Ishikawa (cell line): ENCODE results near the gene MSANTD1.

Source experiments
- CEBPB ChIP-seq: IDR thresholded peaks from 2 replicates; pipeline ENCODE4 v1.6.1; 2012
- CREB1 ChIP-seq: IDR thresholded peaks from 2 replicates; pipeline ENCODE4 v1.6.1; 2012; ENCODE audit warnings: low read depth
- EGR1 ChIP-seq: IDR thresholded peaks from 2 replicates; pipeline ENCODE4 v1.6.1; 2012
- EP300 ChIP-seq: IDR thresholded peaks from 2 replicates; pipeline ENCODE4 v1.6.1; 2012; ENCODE audit warnings: borderline replicate concordance
- FOXM1 ChIP-seq: IDR thresholded peaks from 2 replicates; pipeline ENCODE4 v1.6.1; 2012; ENCODE audit warnings: low read depth, borderline replicate concordance
- NFIC ChIP-seq: IDR thresholded peaks from 2 replicates; pipeline ENCODE4 v1.6.1; 2012
- RAD21 ChIP-seq: IDR thresholded peaks from 2 replicates; pipeline ENCODE4 v1.6.1; 2012; ENCODE audit warnings: low read depth
- TAF1 ChIP-seq: IDR thresholded peaks from 2 replicates; pipeline ENCODE4 v1.6.1; 2012; ENCODE audit warnings: low read depth, mild to moderate bottlenecking
- TCF12 ChIP-seq: IDR thresholded peaks from 2 replicates; pipeline ENCODE4 v1.6.1; 2012; ENCODE audit warnings: low read depth
- TEAD4 ChIP-seq: IDR thresholded peaks from 2 replicates; pipeline ENCODE4 v1.6.1; 2012
- USF1 ChIP-seq: IDR thresholded peaks from 2 replicates; pipeline ENCODE4 v1.6.1; 2012
- YY1 ChIP-seq: IDR thresholded peaks from 2 replicates; pipeline ENCODE4 v1.6.1; 2012; ENCODE audit warnings: low read depth
- ZBTB7A ChIP-seq: IDR thresholded peaks from 2 replicates; pipeline ENCODE4 v1.6.1; 2012; ENCODE audit warnings: low read depth
- TF ChIP-seq, protein P1 (sequence below): IDR thresholded peaks from 2 replicates; pipeline ENCODE4 v1.6.1; 2012
- TF ChIP-seq, protein P2 (sequence below): IDR thresholded peaks from 2 replicates; pipeline ENCODE4 v1.6.1; 2012; ENCODE audit warnings: low read depth, mild to moderate bottlenecking

MSANTD1 gene

GRCh38 chr4:3244747-3245146, 4.2 kb upstream of the MSANTD1 start:
- TF ChIP-seq EP300: no peak
- TF ChIP-seq USF1: no peak
- TF ChIP-seq TAF1: no peak
- TF ChIP-seq TCF12: no peak
- TF ChIP-seq CEBPB: no peak
- TF ChIP-seq, protein P1, sequence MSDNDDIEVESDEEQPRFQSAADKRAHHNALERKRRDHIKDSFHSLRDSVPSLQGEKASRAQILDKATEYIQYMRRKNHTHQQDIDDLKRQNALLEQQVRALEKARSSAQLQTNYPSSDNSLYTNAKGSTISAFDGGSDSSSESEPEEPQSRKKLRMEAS: no peak
- no peak for TF ChIP-seq FOXM1
- TF ChIP-seq ZBTB7A: no peak
- TF ChIP-seq EGR1: no peak
- TF ChIP-seq CREB1: no peak
- no peak for TF ChIP-seq NFIC
- no peak for TF ChIP-seq TEAD4

DNA sequence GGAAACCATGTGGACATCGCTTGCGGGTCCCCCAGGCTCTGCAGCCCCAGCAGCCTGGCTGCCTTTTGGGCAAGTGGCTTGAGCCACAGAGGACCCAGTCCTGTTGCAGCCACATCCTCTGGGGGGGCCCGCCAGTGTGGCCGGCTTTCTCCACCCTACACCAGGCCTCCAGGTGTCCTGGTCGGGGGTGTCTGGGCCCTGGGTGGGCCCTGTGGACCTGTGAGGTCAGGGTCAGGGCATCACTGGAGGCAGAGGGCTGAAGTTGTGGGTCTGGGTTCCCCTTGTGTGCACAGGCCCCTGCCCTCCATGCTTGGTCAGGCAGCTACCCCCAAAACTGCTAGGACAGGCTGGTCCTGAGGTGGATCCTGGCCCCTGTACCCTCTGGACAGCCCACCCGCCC, 3.3 kb upstream of the MSANTD1 start:
- TF ChIP-seq NFIC (no peak), CEBPB (no peak), EGR1 (no peak)

DNA sequence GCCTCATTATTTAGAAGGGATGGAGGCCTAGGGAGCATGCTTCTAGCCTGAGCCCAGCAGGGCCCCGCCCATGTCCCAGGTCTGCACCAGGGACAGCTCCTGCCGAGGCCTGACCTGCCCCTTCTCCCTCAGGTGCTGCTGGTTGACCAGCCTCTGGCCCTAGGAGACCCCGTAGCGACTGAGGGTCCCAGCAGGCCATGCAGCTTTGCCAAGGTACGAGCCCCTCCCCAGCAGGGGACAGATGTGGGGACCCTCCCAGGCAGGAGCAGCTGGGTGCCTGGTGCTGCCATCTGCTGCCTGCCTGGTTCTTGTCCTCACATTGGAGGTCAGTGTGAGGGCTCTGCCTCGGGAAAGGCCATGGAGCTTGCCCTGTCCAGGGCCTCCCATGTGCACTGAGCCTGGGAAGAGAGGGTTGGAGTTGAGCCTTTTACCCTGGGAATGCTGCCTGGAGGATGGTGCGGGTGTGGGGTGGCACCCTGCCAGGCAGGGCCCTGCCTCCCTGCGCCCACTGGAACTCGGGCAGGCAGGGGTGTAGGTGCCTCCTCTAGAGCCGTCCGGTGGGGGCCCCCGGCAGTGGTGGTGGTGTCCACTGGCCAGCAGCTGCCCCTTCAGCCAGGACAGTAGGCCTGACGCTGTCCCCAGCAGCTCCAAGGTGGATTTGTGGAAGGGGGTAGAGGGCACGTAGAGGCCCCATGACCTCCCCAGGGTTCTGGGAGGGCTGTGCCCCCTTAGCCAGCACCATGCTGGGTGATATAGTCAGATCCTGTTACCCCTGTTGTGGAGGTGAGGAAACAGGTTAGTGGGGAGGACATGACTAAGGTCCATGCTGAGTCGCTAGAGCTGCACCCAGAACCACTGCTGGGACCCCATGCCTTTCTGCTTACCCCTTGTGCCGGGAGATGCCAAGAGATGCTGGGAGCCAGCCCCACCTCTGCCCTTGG, 2.2 kb upstream of the MSANTD1 start:
- no peak for TF ChIP-seq RAD21
- TF ChIP-seq, protein P2, sequence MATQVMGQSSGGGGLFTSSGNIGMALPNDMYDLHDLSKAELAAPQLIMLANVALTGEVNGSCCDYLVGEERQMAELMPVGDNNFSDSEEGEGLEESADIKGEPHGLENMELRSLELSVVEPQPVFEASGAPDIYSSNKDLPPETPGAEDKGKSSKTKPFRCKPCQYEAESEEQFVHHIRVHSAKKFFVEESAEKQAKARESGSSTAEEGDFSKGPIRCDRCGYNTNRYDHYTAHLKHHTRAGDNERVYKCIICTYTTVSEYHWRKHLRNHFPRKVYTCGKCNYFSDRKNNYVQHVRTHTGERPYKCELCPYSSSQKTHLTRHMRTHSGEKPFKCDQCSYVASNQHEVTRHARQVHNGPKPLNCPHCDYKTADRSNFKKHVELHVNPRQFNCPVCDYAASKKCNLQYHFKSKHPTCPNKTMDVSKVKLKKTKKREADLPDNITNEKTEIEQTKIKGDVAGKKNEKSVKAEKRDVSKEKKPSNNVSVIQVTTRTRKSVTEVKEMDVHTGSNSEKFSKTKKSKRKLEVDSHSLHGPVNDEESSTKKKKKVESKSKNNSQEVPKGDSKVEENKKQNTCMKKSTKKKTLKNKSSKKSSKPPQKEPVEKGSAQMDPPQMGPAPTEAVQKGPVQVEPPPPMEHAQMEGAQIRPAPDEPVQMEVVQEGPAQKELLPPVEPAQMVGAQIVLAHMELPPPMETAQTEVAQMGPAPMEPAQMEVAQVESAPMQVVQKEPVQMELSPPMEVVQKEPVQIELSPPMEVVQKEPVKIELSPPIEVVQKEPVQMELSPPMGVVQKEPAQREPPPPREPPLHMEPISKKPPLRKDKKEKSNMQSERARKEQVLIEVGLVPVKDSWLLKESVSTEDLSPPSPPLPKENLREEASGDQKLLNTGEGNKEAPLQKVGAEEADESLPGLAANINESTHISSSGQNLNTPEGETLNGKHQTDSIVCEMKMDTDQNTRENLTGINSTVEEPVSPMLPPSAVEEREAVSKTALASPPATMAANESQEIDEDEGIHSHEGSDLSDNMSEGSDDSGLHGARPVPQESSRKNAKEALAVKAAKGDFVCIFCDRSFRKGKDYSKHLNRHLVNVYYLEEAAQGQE: peak; percentile 76
- TF ChIP-seq TEAD4: no peak
- no peak for TF ChIP-seq CREB1
- TF ChIP-seq NFIC: no peak
- TF ChIP-seq FOXM1: no peak

DNA sequence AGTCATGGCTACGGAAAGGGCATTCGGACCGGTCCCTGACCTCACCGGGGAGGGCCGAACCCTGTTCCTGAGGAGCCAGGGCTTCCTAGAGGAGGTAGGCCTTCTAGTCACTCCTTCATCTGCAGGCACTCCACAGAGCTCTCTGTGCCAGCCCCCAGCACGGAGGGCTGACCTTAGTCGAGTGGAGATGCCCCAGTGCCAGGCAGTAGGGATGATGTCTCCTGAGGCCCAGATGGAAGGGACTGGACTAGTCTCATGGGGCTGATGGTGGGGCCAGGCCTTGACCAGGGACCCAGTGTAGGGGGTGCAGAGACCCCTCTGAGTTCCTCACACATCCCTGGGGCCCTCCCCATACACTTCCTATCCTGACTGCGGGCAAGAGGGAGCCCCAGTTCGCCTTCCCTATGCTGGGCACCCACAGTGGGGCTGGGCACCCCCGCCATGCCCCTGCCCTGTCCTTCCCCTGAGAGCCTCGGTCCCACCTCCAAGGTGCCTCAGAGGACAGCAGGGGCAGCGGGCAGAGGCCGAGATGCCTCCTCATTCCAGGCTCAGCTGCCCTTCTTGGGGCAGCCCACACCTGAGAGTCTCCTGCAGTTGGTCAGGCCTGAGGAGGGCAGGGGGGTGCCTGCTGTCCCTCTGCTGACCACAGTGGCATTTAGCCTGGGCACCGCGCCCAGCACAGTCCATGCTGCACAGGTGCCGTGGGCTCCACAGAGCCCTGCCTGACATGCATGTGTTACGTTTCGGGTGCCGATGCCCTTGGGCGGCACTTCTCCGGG, 1.4 kb upstream of the MSANTD1 start:
- TF ChIP-seq TCF12: no peak
- TF ChIP-seq, protein P2: no peak
- no peak for TF ChIP-seq TEAD4

DNA sequence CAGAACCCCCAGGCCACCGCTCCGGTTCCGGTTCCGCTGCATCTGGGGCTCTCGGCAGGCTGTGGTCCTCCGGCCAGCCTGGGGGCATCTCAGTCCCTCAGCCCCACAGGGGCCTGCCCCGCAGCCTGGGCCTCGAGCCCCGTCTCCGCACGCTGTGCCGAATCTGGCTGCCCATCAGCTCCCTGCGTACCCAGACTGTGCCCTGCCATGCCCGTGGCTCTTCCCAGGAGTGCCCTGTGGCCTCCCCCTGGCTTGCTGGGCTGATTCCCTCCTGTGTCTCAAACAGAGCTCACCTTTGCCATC, 830 bp upstream of the MSANTD1 start:
- no peak for TF ChIP-seq FOXM1
- no peak for TF ChIP-seq ZBTB7A
- no peak for TF ChIP-seq TCF12
- no peak for TF ChIP-seq NFIC
- TF ChIP-seq TEAD4: no peak
- no peak for TF ChIP-seq EP300
- TF ChIP-seq TAF1: no peak
- TF ChIP-seq, protein P1: no peak

GRCh38 chr4:3249711-3250437, 915 bp downstream of the MSANTD1 start:
- TF ChIP-seq FOXM1 (no peak), CREB1 (no peak), CEBPB (no peak), YY1 (no peak), TCF12 (no peak), TEAD4 (no peak), ZBTB7A (no peak), EGR1 (no peak), NFIC (no peak), RAD21 (no peak), USF1 (no peak), TAF1 (no peak)
- TF ChIP-seq, protein P2: no peak
- TF ChIP-seq, protein P1: no peak
